HepG2 (cell line): ENCODE measurements around the gene CAPN10. TPM values are rescaled to one million over a fixed set of nuclear protein-coding genes. Genes with fewer than 3 reads are reported as not detected.
A peak's percentile ranks its signal among the peaks of the same experiment; 100 is the strongest.

Source experiments
- BRD4 ChIP-seq: sonication (generic); formaldehyde crosslinking; IDR thresholded peaks from 2 replicates; pipeline ENCODE4 v1.4.0; 2020; ENCODE audit warnings: missing genetic modification reagents
- KLF6 ChIP-seq: IDR thresholded peaks from 2 replicates; pipeline ENCODE4 v1.8.0; 2016; ENCODE audit warnings: missing biosample characterization, missing genetic modification reagents
- NFE2L1 ChIP-seq: sonication (generic); formaldehyde crosslinking; IDR thresholded peaks from 2 replicates; pipeline ENCODE4 v1.4.0; 2020; ENCODE audit warnings: missing genetic modification reagents, mild to moderate bottlenecking, borderline replicate concordance
- PHF20 ChIP-seq: sonication (generic); formaldehyde crosslinking; IDR thresholded peaks from 2 replicates; pipeline ENCODE4 v1.5.0; 2020; ENCODE audit warnings: mild to moderate bottlenecking, missing genetic modification reagents
- TCF7 ChIP-seq: sonication (generic); IDR thresholded peaks from 2 replicates; pipeline ENCODE4 v1.6.1; 2016; ENCODE audit warnings: antibody characterized with exemption, low read depth
- ZBTB3 ChIP-seq: sonication (generic); formaldehyde crosslinking; IDR thresholded peaks from 2 replicates; pipeline ENCODE4 v1.4.0; 2020; ENCODE audit warnings: low read depth, mild to moderate bottlenecking, moderate library complexity, missing genetic modification reagents, borderline replicate concordance
- ZFYVE20 ChIP-seq: sonication (generic); formaldehyde crosslinking; IDR thresholded peaks from 2 replicates; pipeline ENCODE4 v1.8.0; 2023; ENCODE audit warnings: low read depth, mild to moderate bottlenecking, moderate library complexity, missing genetic modification reagents, borderline replicate concordance
- ZZZ3 ChIP-seq: sonication (generic); formaldehyde crosslinking; IDR thresholded peaks from 2 replicates; pipeline ENCODE4 v1.4.0; 2020; ENCODE audit warnings: missing genetic modification reagents, mild to moderate bottlenecking, borderline replicate concordance
- polyA plus RNA-seq, 8 experiments: library from polyadenylated mRNA; depleted of rRNA in 3 of 8; stranded (reverse) in 7 of 8; unstranded in 1 of 8; fragments of >200 nt; fragmentation: Illumina TruSeq in 4 of 8; extraction: Trizol in 4 of 8; gene quantifications; 2 replicates each; pipeline versions ENCODE4 v1.2.1 to v1.2.3, GENCODE V29; 2011 to 2016; ENCODE audit warnings: low read depth in 4 of 8, missing spikeins in 1 of 8, mixed read lengths in 1 of 8; ENCODE audit not compliant: insufficient read depth in 1 of 8
- total RNA-seq, 5 experiments: library from RNA; depleted of rRNA; stranded (reverse); fragments of >200 nt; fragmentation: Illumina TruSeq; extraction: Trizol; gene quantifications; 2 replicates each; pipeline ENCODE4 v1.2.3, GENCODE V29; 2016; ENCODE audit warnings: low read depth in 1 of 5
- TF ChIP-seq, protein P1 (sequence below): sonication (generic); formaldehyde crosslinking; IDR thresholded peaks from 2 replicates; pipeline ENCODE4 v1.8.0; 2022; ENCODE audit warnings: mild to moderate bottlenecking, missing genetic modification reagents, borderline replicate concordance
- TF ChIP-seq, protein P2 (sequence below): sonication (generic); formaldehyde crosslinking; IDR thresholded peaks from 2 replicates; pipeline ENCODE4 v1.4.0; 2020; ENCODE audit warnings: missing genetic modification reagents
- TF ChIP-seq, protein P3 (sequence below): sonication (generic); formaldehyde crosslinking; IDR thresholded peaks from 2 replicates; pipeline ENCODE4 v1.5.0; 2020; ENCODE audit warnings: mild to moderate bottlenecking, low read depth, missing genetic modification reagents, borderline replicate concordance
- TF ChIP-seq, protein P4 (sequence below): IDR thresholded peaks from 2 replicates; pipeline ENCODE4 v1.6.1; 2016; ENCODE audit warnings: low read depth, borderline replicate concordance
- TF ChIP-seq, protein P5 (sequence below): sonication (generic); formaldehyde crosslinking; IDR thresholded peaks from 2 replicates; pipeline ENCODE4 v1.9.0; 2021; ENCODE audit warnings: mild to moderate bottlenecking, missing genetic modification reagents

CAPN10 gene
- total and polyA plus RNA-seq, 2 of the 13 experiments (the other 11 are each of a cell fraction or from before 2014, with no cell fraction given) = 27.6 to 32.4 TPM

DNA sequence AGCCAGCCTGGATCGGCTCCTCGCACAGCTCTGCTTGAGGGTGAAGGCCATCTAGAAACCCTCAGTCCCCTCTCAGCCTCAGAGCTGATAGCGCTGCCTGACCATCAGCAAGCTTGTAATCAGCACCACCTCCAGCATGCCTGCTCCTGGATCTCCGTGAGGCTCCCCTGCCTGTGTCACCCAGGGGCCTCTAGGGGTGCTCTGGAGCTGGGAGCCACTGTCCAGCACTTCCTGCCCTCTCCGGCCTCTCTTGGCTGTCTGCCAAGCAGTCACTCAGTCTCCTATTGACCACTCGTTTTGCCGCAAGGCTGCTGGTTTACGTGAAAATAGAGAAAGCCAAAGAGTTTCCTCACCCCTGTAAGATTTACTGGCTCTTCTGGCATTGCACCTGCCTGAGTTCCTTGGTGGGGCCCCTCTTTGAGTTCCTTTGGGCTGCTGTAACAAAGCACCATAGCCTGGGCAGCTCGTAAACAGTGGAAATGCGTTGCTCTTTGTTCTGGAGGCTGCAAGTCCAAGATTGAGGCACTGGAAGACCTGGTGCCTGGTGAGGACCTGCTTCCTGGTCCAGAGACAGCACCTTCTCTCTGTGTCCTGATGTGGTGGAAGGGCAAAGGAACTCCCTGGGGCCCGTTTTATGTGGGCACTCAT is 17.9 kb downstream of the CAPN10 start (continued):
- TF ChIP-seq, protein P1, sequence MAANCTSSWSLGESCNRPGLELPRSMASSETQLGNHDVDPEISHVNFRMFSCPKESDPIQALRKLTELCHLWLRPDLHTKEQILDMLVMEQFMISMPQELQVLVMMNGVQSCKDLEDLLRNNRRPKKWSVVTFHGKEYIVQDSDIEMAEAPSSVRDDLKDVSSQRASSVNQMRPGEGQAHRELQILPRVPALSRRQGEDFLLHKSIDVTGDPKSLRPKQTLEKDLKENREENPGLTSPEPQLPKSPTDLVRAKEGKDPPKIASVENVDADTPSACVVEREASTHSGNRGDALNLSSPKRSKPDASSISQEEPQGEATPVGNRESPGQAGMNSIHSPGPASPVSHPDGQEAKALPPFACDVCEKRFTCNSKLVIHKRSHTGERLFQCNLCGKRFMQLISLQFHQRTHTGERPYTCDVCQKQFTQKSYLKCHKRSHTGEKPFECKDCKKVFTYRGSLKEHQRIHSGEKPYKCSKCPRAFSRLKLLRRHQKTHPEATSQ (CRISPR knock-in tag) = peak; percentile 86; the same call in 1 of the 2 replicates
- TF ChIP-seq BRD4 (CRISPR knock-in tag) (no peak), NFE2L1 (CRISPR knock-in tag) (no peak), KLF6 (CRISPR knock-in tag) (peak; percentile 86), ZZZ3 (CRISPR knock-in tag) (no peak), ZBTB3 (CRISPR knock-in tag) (0 out of 2 replicates have a peak, but pooled peaks have one; percentile 18), ZFYVE20 (CRISPR knock-in tag) (no peak), PHF20 (CRISPR knock-in tag) (peak; percentile 65), TCF7 (no peak)
- TF ChIP-seq, protein P2, sequence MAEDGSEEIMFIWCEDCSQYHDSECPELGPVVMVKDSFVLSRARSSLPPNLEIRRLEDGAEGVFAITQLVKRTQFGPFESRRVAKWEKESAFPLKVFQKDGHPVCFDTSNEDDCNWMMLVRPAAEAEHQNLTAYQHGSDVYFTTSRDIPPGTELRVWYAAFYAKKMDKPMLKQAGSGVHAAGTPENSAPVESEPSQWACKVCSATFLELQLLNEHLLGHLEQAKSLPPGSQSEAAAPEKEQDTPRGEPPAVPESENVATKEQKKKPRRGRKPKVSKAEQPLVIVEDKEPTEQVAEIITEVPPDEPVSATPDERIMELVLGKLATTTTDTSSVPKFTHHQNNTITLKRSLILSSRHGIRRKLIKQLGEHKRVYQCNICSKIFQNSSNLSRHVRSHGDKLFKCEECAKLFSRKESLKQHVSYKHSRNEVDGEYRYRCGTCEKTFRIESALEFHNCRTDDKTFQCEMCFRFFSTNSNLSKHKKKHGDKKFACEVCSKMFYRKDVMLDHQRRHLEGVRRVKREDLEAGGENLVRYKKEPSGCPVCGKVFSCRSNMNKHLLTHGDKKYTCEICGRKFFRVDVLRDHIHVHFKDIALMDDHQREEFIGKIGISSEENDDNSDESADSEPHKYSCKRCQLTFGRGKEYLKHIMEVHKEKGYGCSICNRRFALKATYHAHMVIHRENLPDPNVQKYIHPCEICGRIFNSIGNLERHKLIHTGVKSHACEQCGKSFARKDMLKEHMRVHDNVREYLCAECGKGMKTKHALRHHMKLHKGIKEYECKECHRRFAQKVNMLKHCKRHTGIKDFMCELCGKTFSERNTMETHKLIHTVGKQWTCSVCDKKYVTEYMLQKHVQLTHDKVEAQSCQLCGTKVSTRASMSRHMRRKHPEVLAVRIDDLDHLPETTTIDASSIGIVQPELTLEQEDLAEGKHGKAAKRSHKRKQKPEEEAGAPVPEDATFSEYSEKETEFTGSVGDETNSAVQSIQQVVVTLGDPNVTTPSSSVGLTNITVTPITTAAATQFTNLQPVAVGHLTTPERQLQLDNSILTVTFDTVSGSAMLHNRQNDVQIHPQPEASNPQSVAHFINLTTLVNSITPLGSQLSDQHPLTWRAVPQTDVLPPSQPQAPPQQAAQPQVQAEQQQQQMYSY (CRISPR knock-in tag) = 0 out of 2 replicates have a peak, but pooled peaks have one; percentile 29
- TF ChIP-seq, protein P3, sequence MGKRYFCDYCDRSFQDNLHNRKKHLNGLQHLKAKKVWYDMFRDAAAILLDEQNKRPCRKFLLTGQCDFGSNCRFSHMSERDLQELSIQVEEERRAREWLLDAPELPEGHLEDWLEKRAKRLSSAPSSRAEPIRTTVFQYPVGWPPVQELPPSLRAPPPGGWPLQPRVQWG (CRISPR knock-in tag) = no peak
- TF ChIP-seq, protein P4, sequence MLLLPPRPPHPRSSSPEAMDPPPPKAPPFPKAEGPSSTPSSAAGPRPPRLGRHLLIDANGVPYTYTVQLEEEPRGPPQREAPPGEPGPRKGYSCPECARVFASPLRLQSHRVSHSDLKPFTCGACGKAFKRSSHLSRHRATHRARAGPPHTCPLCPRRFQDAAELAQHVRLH = peak; percentile 46; the same call in 1 of the 2 replicates
- TF ChIP-seq, protein P5, sequence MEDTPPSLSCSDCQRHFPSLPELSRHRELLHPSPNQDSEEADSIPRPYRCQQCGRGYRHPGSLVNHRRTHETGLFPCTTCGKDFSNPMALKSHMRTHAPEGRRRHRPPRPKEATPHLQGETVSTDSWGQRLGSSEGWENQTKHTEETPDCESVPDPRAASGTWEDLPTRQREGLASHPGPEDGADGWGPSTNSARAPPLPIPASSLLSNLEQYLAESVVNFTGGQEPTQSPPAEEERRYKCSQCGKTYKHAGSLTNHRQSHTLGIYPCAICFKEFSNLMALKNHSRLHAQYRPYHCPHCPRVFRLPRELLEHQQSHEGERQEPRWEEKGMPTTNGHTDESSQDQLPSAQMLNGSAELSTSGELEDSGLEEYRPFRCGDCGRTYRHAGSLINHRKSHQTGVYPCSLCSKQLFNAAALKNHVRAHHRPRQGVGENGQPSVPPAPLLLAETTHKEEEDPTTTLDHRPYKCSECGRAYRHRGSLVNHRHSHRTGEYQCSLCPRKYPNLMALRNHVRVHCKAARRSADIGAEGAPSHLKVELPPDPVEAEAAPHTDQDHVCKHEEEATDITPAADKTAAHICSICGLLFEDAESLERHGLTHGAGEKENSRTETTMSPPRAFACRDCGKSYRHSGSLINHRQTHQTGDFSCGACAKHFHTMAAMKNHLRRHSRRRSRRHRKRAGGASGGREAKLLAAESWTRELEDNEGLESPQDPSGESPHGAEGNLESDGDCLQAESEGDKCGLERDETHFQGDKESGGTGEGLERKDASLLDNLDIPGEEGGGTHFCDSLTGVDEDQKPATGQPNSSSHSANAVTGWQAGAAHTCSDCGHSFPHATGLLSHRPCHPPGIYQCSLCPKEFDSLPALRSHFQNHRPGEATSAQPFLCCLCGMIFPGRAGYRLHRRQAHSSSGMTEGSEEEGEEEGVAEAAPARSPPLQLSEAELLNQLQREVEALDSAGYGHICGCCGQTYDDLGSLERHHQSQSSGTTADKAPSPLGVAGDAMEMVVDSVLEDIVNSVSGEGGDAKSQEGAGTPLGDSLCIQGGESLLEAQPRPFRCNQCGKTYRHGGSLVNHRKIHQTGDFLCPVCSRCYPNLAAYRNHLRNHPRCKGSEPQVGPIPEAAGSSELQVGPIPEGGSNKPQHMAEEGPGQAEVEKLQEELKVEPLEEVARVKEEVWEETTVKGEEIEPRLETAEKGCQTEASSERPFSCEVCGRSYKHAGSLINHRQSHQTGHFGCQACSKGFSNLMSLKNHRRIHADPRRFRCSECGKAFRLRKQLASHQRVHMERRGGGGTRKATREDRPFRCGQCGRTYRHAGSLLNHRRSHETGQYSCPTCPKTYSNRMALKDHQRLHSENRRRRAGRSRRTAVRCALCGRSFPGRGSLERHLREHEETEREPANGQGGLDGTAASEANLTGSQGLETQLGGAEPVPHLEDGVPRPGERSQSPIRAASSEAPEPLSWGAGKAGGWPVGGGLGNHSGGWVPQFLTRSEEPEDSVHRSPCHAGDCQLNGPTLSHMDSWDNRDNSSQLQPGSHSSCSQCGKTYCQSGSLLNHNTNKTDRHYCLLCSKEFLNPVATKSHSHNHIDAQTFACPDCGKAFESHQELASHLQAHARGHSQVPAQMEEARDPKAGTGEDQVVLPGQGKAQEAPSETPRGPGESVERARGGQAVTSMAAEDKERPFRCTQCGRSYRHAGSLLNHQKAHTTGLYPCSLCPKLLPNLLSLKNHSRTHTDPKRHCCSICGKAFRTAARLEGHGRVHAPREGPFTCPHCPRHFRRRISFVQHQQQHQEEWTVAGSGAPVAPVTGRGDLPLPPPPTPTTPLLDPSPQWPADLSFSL (CRISPR knock-in tag) = no peak
